ENCODE results near the gene SH3BP2. TPM values are rescaled to one million over a fixed set of nuclear protein-coding genes. Genes with fewer than 3 reads are reported as not detected.
A peak's percentile ranks its signal among the peaks of the same experiment; 100 is the strongest.

The SH3BP2 gene
- 10 to 100 TPM; 45.7 to 47.4 TPM for total RNA-seq

- H3K27me3 Mint-ChIP-seq (ENCODE audit: low read depth) = no peaks in the 10 kb centered on the region
- H3K4me1 Mint-ChIP-seq (ENCODE audit: low read depth) = peaks cover 36% of the 10 kb centered on the region
- intact Hi-C loops (cut with micrococcal nuclease) = no loop called here
- no peaks in the 10 kb centered on the region for H3K9me3 Mint-ChIP-seq
- DNase-seq = peak; percentile 60
- H3K27ac Mint-ChIP-seq = peak within 1 kb of the TSS; percentile 82
- CTCF ChIA-PET = no interaction called here
- peak within 1 kb of the TSS; percentile 87 for H3K4me3 Mint-ChIP-seq
- no peaks in the 10 kb centered on the region for H3K36me3 Mint-ChIP-seq (ENCODE audit: low read depth)
Measured at GRCh38 chr4:2792711-2793585, at the start of gene SH3BP2. SH3BP2 (plus strand) TSS chr4:2793085; CDS start chr4:2820618, 27,533 bp downstream.

DNA sequence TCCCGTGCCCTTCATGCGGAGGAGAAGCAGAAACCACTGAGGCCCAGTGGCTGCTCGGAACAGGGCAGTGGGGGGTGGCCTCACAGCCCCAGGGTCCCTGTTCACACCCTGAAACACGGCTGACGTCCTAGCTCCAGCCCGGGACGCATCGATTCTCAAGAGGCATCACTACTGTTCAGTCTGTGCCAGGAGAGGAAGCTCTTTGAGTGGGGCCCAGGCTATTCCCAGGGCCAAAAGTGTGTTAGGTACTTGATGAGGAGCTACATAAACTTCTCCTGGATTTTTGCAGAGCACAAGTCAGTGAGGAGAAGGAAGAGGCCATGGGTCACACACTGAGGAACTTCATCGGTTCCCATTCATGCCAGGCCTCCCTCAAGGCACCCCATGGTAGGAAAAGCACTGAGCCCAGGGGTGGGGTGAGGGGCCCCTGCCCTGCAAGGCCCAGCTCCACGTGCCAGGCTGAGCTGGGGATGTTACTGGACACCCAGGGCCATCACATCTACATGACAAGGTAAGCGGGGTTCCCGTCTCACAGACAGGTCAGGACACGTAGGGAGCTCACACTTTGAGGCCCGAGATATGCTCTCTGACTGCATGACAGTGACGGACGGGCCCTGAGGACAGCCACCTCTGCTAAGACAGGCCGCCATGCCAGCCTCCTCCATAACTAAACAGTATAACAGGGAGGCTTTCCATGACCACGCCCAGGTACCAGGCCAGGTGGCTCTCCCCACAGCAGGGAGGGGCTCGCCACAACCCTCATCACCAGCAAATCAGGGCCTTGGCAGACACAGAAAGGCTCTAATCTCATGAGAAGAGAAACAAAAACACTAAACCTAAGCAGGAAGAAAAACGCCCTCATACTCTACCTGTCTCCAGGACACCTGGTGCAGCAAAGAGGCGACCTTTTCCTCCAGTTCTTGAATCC lies 49.1 kb upstream of the SH3BP2 start:
- Mint-ChIP-seq H3K4me3 (no peak overlapping the region), H3K4me1 (ENCODE audit: low read depth) (peaks cover 49% of the 10 kb centered on the region), H3K27ac (peak overlapping the region; percentile 90), H3K9me3 (no peaks in the 10 kb centered on the region), H3K27me3 (ENCODE audit: low read depth) (no peaks in the 10 kb centered on the region), H3K36me3 (ENCODE audit: low read depth) (peaks cover 53% of the 10 kb centered on the region)
- CTCF ChIA-PET = interaction anchor here (0.5 to 0.6 kb wide), 2 partner anchors 69 to 820 kb away, joined by 3 read pairs; no protein-coding TSS in a partner anchor
- intact Hi-C loops (cut with micrococcal nuclease) = no loop called here
- DNase-seq = no peak

DNA sequence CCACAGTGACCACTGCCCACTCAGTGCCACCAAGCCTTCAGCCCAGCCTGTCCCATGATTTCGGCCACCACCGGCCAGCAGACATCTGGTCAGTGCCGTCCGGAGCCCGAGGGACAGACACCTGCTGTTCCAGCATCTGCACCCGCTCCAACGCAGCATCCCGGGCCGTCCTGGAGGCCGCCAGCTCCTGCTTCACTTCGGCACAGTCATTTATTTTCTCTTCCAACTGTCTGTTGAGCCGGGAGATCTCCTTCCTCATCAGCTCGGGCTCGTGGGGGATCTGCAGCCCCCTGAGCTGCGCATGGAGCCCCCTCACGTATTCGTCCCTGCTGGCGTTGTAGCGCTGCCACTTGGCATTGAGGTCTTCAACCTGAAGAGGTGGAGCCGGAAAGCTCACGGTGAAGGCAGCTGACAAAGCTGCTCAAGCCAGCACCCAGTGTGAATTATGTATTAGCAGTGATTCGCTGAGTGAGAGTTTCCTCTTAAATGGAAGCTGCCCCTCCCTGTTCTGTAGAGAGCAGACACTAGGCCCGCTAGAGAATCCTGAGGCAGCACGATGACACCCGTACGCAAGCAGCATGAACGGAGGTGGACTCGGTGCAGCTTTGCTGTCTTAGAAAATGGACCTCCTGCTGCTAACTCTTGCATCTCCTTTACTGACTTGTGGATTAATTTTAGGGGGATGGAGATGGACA lies 48.2 kb upstream of the SH3BP2 start:
- Mint-ChIP-seq H3K4me1 (ENCODE audit: low read depth) (peaks cover 56% of the 10 kb centered on the region), H3K36me3 (ENCODE audit: low read depth) (peaks cover 52% of the 10 kb centered on the region), H3K27ac (peak overlapping the region; percentile 90), H3K9me3 (no peaks in the 10 kb centered on the region), H3K27me3 (ENCODE audit: low read depth) (no peaks in the 10 kb centered on the region), H3K4me3 (peak overlapping the region; percentile 6)
- intact Hi-C loops (cut with micrococcal nuclease) = no loop called here
- DNase-seq = no peak
- CTCF ChIA-PET = no interaction called here

- intact Hi-C loops (cut with micrococcal nuclease) = no loop called here
- H3K27me3 Mint-ChIP-seq (ENCODE audit: low read depth) = no peaks in the 10 kb centered on the region
- H3K4me3 Mint-ChIP-seq = peak overlapping the region; percentile 27
- H3K36me3 Mint-ChIP-seq (ENCODE audit: low read depth) = peaks cover 51% of the 10 kb centered on the region
- H3K27ac Mint-ChIP-seq = peak overlapping the region; percentile 90
- H3K4me1 Mint-ChIP-seq (ENCODE audit: low read depth) = peaks cover 62% of the 10 kb centered on the region
- CTCF ChIA-PET = interaction anchor here (1.0 to 2.6 kb wide), 3 partner anchors 11 to 208 kb away, joined by 3 to 10 read pairs (median 5); partner anchors contain the start of gene TNIP2
- no peaks in the 10 kb centered on the region for H3K9me3 Mint-ChIP-seq
- DNase-seq = no peak
Measured at GRCh38 chr4:2745516-2745915, 47.4 kb upstream of the SH3BP2 start.

DNA sequence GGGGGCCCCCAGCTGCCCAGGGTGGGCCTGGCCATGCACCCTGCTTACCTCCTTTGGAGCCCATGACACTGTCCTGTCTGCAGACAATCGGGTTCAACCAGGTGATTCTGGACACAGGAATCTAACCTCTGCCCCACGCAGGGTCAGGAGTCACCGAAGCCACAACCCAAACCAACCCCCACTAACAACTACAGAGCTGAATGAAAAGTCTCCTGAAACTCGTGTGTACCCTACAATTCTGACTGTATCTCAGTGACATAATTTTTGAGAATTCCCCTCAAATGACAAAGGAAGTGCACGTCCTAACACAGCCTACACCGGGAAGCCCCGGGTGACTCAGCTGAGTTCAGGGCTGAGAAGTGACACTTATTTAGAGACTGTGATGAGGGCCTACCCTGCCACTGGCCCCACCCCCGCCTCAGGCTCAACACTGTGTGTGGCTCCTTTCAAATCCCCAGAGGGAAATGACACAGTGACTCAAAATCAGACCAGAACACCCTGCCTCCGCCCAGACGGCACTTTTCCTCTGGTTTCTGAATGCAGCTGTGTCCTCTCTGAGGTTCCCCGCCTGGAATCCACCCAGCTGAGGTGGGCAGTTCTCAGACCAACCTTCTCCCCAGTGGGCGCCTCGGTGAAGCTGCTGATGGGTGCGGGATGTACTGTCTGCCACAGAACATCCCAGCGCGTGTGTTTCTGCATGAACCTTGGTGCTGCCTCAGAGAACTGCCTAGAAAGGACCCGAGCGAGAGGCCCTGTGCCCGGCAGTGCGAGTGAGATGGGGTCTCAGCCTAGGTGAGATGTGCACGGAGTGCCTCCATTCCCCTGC lies 46.7 kb upstream of the SH3BP2 start:
- no peaks in the 10 kb centered on the region for H3K27me3 Mint-ChIP-seq (ENCODE audit: low read depth)
- H3K4me3 Mint-ChIP-seq = peak overlapping the region; percentile 27
- DNase-seq = peak; percentile 99
- H3K4me1 Mint-ChIP-seq (ENCODE audit: low read depth) = peaks cover 64% of the 10 kb centered on the region
- intact Hi-C loops (cut with micrococcal nuclease) = loop anchor here (1.0 to 2.0 kb wide), 14 partner anchors 10 to 504 kb away; partner anchors contain the start of genes FAM193A, HAUS3, MXD4 and POLN
- no peaks in the 10 kb centered on the region for H3K9me3 Mint-ChIP-seq
- H3K27ac Mint-ChIP-seq = peak overlapping the region; percentile 90
- CTCF ChIA-PET = interaction anchor here (0.6 to 2.6 kb wide), 5 partner anchors 10 to 208 kb away, joined by 3 to 10 read pairs (median 3); partner anchors contain the start of gene TNIP2
- peaks cover 48% of the 10 kb centered on the region for H3K36me3 Mint-ChIP-seq (ENCODE audit: low read depth)

- Mint-ChIP-seq H3K4me3 (peak overlapping the region; percentile 11), H3K4me1 (ENCODE audit: low read depth) (peaks cover 73% of the 10 kb centered on the region), H3K36me3 (ENCODE audit: low read depth) (peaks cover 46% of the 10 kb centered on the region), H3K27ac (peak overlapping the region; percentile 90), H3K27me3 (ENCODE audit: low read depth) (no peaks in the 10 kb centered on the region), H3K9me3 (no peaks in the 10 kb centered on the region)
- DNase-seq = peak; percentile 37
- intact Hi-C loops (cut with micrococcal nuclease) = loop anchor here (1.0 to 2.0 kb wide), 14 partner anchors 9 to 505 kb away; partner anchors contain the start of genes FAM193A, HAUS3, MXD4 and POLN
- CTCF ChIA-PET = interaction anchor here (0.6 to 2.6 kb wide), 3 partner anchors 17 to 207 kb away, joined by 3 to 10 read pairs (median 3); no protein-coding TSS in a partner anchor
Measured at GRCh38 chr4:2746891-2747695, 45.8 kb upstream of the SH3BP2 start.

- H3K4me3 Mint-ChIP-seq = no peak overlapping the region
- intact Hi-C loops (cut with micrococcal nuclease) = no loop called here
Measured at GRCh38 chr4:2750719-2751605, 41.9 kb upstream of the SH3BP2 start.

GRCh38 chr4:2753436-2753835 lies 39.4 kb upstream of the SH3BP2 start:
- no peaks in the 10 kb centered on the region for H3K27me3 Mint-ChIP-seq (ENCODE audit: low read depth)
- intact Hi-C loops (cut with micrococcal nuclease) = no loop called here
- no peak for DNase-seq
- H3K9me3 Mint-ChIP-seq = no peaks in the 10 kb centered on the region
- CTCF ChIA-PET = interaction anchor here (0.6 kb wide), 1 partner anchor 243 kb away, joined by 6 read pairs; no protein-coding TSS in a partner anchor
- H3K27ac Mint-ChIP-seq = no peak overlapping the region
- peaks cover 51% of the 10 kb centered on the region for H3K4me1 Mint-ChIP-seq (ENCODE audit: low read depth)
- peaks cover 4% of the 10 kb centered on the region for H3K36me3 Mint-ChIP-seq (ENCODE audit: low read depth)
- H3K4me3 Mint-ChIP-seq = no peak overlapping the region

More at GRCh38 chr4:2750719-2751605, 41.9 kb upstream of the SH3BP2 start:
- Mint-ChIP-seq H3K9me3 (no peaks in the 10 kb centered on the region), H3K27me3 (ENCODE audit: low read depth) (no peaks in the 10 kb centered on the region), H3K27ac (no peak overlapping the region), H3K4me1 (ENCODE audit: low read depth) (peaks cover 73% of the 10 kb centered on the region), H3K36me3 (ENCODE audit: low read depth) (peaks cover 20% of the 10 kb centered on the region)
- CTCF ChIA-PET = interaction anchor here (0.5 to 1.1 kb wide), 3 partner anchors 24 to 287 kb away, joined by 3 to 8 read pairs (median 5); no protein-coding TSS in a partner anchor
- no peak for DNase-seq

DNA sequence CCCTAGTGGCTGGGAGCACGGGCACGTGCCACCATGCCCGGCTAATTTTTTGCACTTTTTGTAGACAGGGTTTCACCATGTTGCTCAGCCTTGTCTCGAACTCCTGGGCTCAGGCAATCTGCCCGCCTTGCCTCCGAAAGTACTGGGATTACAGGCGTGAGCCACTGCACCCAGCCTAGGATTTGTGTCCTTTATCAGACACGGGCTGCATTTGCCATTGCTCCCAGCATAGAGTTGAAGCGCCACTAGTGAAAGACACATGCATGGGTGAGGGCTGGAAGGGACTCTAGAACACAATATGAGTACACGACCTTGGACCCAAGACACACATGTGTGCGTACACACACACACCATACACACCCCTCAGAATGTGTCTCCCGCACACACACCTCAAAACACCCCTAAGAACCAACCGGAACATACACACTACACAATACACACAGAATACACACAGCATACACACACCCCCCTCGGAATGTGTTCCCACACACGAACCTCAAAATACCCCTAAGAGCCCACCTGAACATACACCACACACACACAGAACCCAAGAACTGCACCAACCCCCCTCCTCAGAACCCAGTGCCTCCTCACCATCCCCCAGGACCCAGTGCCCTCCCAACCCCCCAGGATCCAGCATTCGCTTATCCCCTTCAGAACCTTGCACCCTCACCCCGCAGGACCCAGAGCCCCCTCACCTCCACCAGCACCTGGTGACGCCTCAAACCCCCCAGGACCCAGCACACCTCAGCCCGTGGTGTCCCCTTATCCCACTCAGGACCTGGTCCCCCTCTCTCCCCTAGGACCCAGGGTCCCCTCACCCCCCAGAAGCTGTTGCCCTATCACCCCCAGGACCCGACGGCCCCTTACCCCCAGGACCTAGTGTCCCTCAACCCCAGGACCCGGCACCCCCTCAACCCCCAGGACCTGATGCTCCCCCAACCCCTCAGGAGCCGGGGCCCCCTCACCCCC lies 37.8 kb upstream of the SH3BP2 start:
- H3K27ac Mint-ChIP-seq = peak overlapping the region; percentile 65
- intact Hi-C loops (cut with micrococcal nuclease) = no loop called here
- CTCF ChIA-PET = interaction anchor here (0.7 kb wide), 1 partner anchor 19 kb away, joined by 3 read pairs; no protein-coding TSS in a partner anchor
- peaks cover 4% of the 10 kb centered on the region for H3K36me3 Mint-ChIP-seq (ENCODE audit: low read depth)
- peaks cover 37% of the 10 kb centered on the region for H3K4me1 Mint-ChIP-seq (ENCODE audit: low read depth)
- no peaks in the 10 kb centered on the region for H3K27me3 Mint-ChIP-seq (ENCODE audit: low read depth)
- peak overlapping the region; percentile 67 for H3K4me3 Mint-ChIP-seq
- H3K9me3 Mint-ChIP-seq = no peaks in the 10 kb centered on the region
- DNase-seq = no peak

All from activated naive CD4-positive, alpha-beta T cell treated with anti-CD3 and anti-CD28 coated beads for 36 hours (primary cell).